SHP77 (cell line): Measurements from ENCODE around the gene DYNLT2.

Experiments used
- DNase-seq, 2 experiments: peaks; one replicate each; lab custom pipeline; 2025; lab: John Stamatoyannopoulos, UW

The DYNLT2 gene

GRCh38 chr6:169738204-169738975 is 13.0 kb downstream of the DYNLT2 start:
- no peak for DNase-seq

DNA sequence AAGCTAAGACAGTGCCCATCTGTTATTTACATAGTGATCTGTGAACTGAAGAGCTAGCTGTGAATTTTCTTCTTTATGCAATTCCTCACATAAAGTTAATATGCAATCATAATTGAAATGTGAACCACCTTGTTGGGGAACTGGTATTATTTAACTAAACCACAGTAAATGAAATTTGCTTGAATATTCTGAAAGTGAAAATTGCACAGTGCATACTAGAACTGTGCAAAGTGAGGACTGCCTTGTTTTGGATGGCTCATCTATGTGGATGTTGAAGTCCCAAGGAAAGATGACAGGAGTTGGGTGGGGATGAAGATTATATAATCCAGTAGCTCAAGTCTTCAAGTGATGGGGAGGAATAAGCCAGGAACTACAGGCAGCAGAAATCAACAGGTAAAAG is 21.4 kb downstream of the DYNLT2 start:
- no peak for DNase-seq

DNA sequence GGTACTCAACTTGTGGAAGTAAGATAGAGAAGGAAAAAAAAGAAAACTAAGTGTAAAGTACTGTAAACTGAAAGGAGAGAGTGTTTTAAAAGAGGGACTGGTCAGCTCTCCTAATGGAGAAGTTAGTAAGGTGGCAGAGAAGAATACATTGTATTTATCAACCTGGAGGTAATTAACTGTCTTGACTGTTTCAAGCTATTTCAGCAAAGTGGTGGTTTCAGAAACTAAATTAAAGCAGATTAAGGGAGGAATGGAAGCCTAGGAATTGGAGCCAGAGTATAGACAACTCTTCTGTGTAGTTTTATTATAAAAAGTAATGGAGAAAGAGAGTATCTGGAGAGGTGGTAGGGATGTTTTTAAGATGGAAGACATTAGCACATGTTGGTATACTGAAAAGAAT is 24.4 kb downstream of the DYNLT2 start:
- no peak for DNase-seq

DNA sequence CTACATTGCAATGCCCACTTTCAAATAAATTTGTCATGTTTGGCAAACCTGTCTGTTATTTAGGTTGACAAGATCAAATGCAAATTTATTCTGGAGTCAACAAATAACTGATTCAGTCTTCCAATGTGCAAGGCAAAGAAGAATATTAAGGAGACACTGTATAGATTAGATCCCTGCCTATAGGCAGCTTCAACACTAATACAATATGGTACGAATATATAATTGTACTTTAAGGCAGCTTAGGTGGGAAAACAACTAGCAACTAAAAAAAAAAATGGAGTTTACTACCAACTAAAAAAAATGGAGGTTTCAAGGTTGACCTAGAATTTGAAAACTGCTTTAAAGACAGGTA is 25.3 kb downstream of the DYNLT2 start:
- DNase-seq, result no peak

- peak; percentile 31 for DNase-seq
These were observed 26.0 kb downstream of the DYNLT2 start for GRCh38 chr6:169725125-169726048.

DNA sequence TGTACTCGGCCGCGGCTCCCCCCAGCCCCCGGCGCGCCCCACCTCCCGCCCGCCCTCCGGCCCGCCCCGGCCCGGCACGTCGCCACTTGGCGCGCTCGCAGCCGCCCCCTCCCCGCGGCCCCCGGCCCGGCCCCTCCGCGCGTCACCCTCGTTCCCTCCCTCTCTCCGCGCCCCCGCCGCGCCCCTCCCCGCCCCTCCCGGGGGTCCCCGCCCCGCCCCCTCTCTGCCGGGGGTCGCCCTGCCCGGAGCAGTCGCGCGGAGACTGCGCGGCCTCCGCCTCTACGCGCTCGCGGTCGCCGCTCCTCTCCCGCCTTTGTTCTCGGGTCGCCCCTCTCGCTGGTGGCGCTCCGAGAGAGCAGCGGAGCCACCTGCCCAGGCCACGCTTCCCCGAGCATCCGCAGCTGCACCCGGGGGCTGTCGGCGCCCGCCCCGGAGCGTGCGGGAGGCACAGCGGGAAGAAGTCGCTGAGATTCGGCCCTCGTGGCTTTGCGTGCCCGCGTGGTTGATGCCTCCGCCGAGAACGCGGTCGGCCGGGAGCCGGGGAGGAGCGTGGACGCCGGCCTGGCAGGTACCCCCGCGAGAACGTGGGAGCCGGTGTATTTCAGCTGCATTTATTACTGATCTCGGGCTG is 26.8 kb downstream of the DYNLT2 start, which contains the start of gene PHF10:
PHF10 (minus strand) TSS at position 7 of the 631 bp plus-strand sequence. CDS start 569 bp downstream, outside the sequence.
- peak; percentile 48 to 77 for DNase-seq

GRCh38 chr6:169723991-169724493 is 27.3 kb downstream of the DYNLT2 start:
- peak in 1 of 2 experiments; percentile 39 for DNase-seq

GRCh38 chr6:169723200-169723909 is 28.0 kb downstream of the DYNLT2 start:
- DNase-seq, result peak; percentile 22 to 31

GRCh38 chr6:169722362-169723199 is 28.8 kb downstream of the DYNLT2 start:
- peak in 1 of 2 experiments; percentile 42 for DNase-seq

- DNase-seq, result no peak
These were observed 31.0 kb downstream of the DYNLT2 start for GRCh38 chr6:169720207-169720855.

- DNase-seq, result no peak
These were observed 32.3 kb downstream of the DYNLT2 start for GRCh38 chr6:169719117-169719516.

GRCh38 chr6:169714595-169714994 is 36.8 kb downstream of the DYNLT2 start:
- no peak for DNase-seq

DNA sequence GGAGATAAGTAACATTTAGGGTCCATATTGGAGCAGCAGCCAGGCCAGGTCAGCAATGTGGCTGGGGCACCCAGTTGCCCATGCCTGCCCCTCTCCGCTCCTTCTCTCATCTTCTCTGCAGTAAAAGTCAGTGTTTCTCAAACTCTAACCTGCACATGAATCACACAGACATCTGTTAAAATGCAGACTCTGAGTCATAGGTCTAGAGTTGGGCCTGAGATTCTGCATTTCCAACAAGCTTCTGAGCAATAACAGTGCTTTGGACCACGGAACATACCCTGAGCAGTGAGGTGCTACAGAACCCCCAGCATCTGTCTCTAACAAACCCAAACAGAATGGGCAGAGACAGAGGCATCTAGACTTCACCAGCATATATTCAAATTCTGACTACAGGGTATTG is 37.2 kb downstream of the DYNLT2 start:
- no peak for DNase-seq

GRCh38 chr6:169710009-169710408 is 41.4 kb downstream of the DYNLT2 start:
- DNase-seq, result no peak

DNA sequence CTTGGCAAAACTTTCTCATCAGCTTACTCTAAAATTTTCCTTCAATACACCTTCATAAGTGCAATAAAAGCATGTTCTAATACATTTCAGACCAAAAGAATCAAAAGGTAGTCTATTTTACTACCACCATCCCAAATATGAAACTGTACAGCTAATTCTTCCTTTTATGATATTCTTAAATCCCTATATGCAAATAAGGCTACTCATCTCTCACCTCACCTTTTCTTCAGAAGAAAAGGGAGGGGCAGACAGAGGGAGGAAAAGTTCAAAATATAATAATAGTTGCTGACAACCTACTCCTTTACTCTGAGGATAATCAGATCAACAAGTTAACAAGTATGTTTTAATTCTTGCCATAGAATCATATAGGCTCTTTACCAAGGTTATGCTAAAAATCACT is 42.1 kb downstream of the DYNLT2 start:
- no peak for DNase-seq

- DNase-seq, result no peak
These were observed 43.6 kb downstream of the DYNLT2 start for GRCh38 chr6:169707772-169708171.

- no peak for DNase-seq
These were observed 48.5 kb downstream of the DYNLT2 start for GRCh38 chr6:169702840-169703246.

GRCh38 chr6:169701954-169702839 is 49.2 kb downstream of the DYNLT2 start, which contains the start of the genes C6orf120 and WDR27:
Gene C6orf120 (plus strand): TSS chr6:169702126. CDS start chr6:169702460, 334 bp downstream.
Gene WDR27 (minus strand): TSS chr6:169702029. CDS start chr6:169689005, 13,024 bp downstream.
- DNase-seq, result peak; percentile 91 to 94
